HCT116 (cell line): Measurements from ENCODE around the gene PHF2. TPM values are rescaled to one million over a fixed set of nuclear protein-coding genes. Genes with fewer than 3 reads are reported as not detected.

Experiments
- ATAC-seq: fragments of 200-7000 bp; cut with Tn5 transposase; 2 replicates; pipeline ENCODE4 v1.9.1; 2020; ENCODE audit warnings: mild to moderate bottlenecking, moderate library complexity
- BruUV-seq: library from RNA; stranded (reverse); fragments of 400-500 nt; replicated peaks from 2 replicates; lab custom pipeline; 2021; lab: Mats Ljungman, UMichigan
- CTCF ChIA-PET: fragments of 300-600 bp; sonication (Branson Sonifier 250); formaldehyde crosslinking; loops from one replicate; lab custom pipeline; 2021; ENCODE audit warnings: antibody characterized with exemption; lab: Charles Lee
- POLR2A ChIA-PET: fragments of 300-600, 350-600 bp; sonication (Branson Sonifier 250); formaldehyde crosslinking; loops from one replicate; lab custom pipeline; 2021; ENCODE audit warnings: antibody characterized with exemption; lab: Charles Lee
- RAD21 ChIA-PET, 2 experiments: fragments of 300-600 bp; sonication (Branson Sonifier 250); formaldehyde crosslinking; loops; one replicate each; lab custom pipeline; 2023; ENCODE audit warnings: low total read pairs in 2 of 2; ENCODE audit not compliant: uncharacterized antibody in 2 of 2, unreplicated experiment in 2 of 2, low non-redundant PET in 1 of 2; lab: Charles Lee
- DNase-seq: peaks from one replicate; pipeline ENCODE4 v3.0.0-alpha.2; 2010; ENCODE audit warnings: low read depth, low spot score
- H2AFZ ChIP-seq: fragments of 200-600 bp; shearing (Covaris generic), sonication (generic); 2 replicates; pipeline ENCODE4 v1.6.1; 2017; ENCODE audit warnings: low read depth, mixed run types, mixed read lengths, antibody characterized with exemption, low read length; ENCODE audit not compliant: poor library complexity, severe bottlenecking
- H3K27ac ChIP-seq: 2 replicates; pipeline ENCODE4 v1.5.1; 2012; ENCODE audit warnings: low read depth, low read length
- H3K27me3 ChIP-seq: fragments of 200-600 bp; sonication (generic); 2 replicates; pipeline ENCODE4 v1.6.1; 2016; ENCODE audit warnings: mixed run types, low read length, mixed read lengths; ENCODE audit not compliant: insufficient read depth
- H3K36me3 ChIP-seq, 2 experiments: fragments of 200-500 bp in 1 of 2; fragments of 200-600 bp in 1 of 2; sonication (Bioruptor generic) in 1 of 2; sonication (generic) in 1 of 2; 2 replicates each; pipeline versions ENCODE4 v1.5.1 to v1.6.1; 2014 to 2016; ENCODE audit warnings: low read length in 2 of 2, inconsistent platforms in 1 of 2, mixed read lengths in 1 of 2, mixed run types in 1 of 2; ENCODE audit not compliant: insufficient read depth in 2 of 2, control insufficient read depth in 1 of 2
- H3K4me1 ChIP-seq, 2 experiments: fragments of 200-600 bp in 1 of 2; sonication (generic) in 1 of 2; 2 replicates each; pipeline versions ENCODE4 v1.5.1 to v1.6.1; 2012 to 2017; ENCODE audit warnings: low read length in 2 of 2, inconsistent platforms in 1 of 2, mild to moderate bottlenecking in 1 of 2, mixed read lengths in 1 of 2, mixed run types in 1 of 2, moderate library complexity in 1 of 2; ENCODE audit not compliant: insufficient read depth in 2 of 2, control insufficient read depth in 1 of 2
- H3K4me2 ChIP-seq: fragments of 200-600 bp; sonication (generic); 2 replicates; pipeline ENCODE4 v1.6.1; 2017; ENCODE audit warnings: mixed run types, low read length, mixed read lengths
- H3K4me3 ChIP-seq, 2 experiments: fragments of 200-600 bp in 1 of 2; sonication (generic) in 1 of 2; replicated peaks in 1 of 2; 2 replicates each; pipeline ENCODE4 v1.5.1; 2011 to 2016; ENCODE audit warnings: low read length in 2 of 2, control low read depth in 1 of 2, low read depth in 1 of 2, mild to moderate bottlenecking in 1 of 2, mixed read lengths in 1 of 2, mixed run types in 1 of 2
- H3K79me2 ChIP-seq: fragments of 200-600 bp; sonication (generic); 2 replicates; pipeline ENCODE4 v1.6.1; 2017; ENCODE audit warnings: mild to moderate bottlenecking, mixed run types, low read length, moderate library complexity, mixed read lengths; ENCODE audit not compliant: insufficient read depth
- H3K9ac ChIP-seq: fragments of 200-600 bp; sonication (generic); 2 replicates; pipeline ENCODE4 v1.6.1; 2016; ENCODE audit warnings: low read length, mixed read lengths
- H3K9me2 ChIP-seq: fragments of 200-600 bp; sonication (generic), shearing (Covaris generic); 2 replicates; pipeline ENCODE4 v1.6.1; 2017; ENCODE audit warnings: mixed run types, mild to moderate bottlenecking, moderate library complexity; ENCODE audit not compliant: insufficient read depth
- H3K9me3 ChIP-seq, 2 experiments: fragments of 200-500 bp in 1 of 2; fragments of 200-600 bp in 1 of 2; sonication (Bioruptor generic) in 1 of 2; sonication (generic) in 1 of 2; 2 replicates each; pipeline ENCODE4 v1.6.1; 2014 to 2017; ENCODE audit warnings: low read length in 2 of 2, mixed read lengths in 2 of 2, inconsistent platforms in 1 of 2, low read depth in 1 of 2, mild to moderate bottlenecking in 1 of 2, mixed run types in 1 of 2, moderate library complexity in 1 of 2; ENCODE audit not compliant: control insufficient read depth in 1 of 2, insufficient read depth in 1 of 2
- H4K20me1 ChIP-seq: fragments of 200-600 bp; sonication (generic), shearing (Covaris generic); 2 replicates; pipeline ENCODE4 v1.6.1; 2017; ENCODE audit warnings: mixed run types, mild to moderate bottlenecking, moderate library complexity; ENCODE audit not compliant: insufficient read depth
- CEBPB ChIP-seq: IDR thresholded peaks from 2 replicates; pipeline ENCODE4 v1.6.1; 2012; ENCODE audit warnings: low read depth
- ELF1 ChIP-seq: IDR thresholded peaks from 2 replicates; pipeline ENCODE4 v1.6.1; 2012; ENCODE audit warnings: low read depth, borderline replicate concordance
- EZH2 ChIP-seq: fragments of 200-600 bp; sonication (generic); IDR thresholded peaks from 2 replicates; pipeline ENCODE4 v1.6.1; 2017; ENCODE audit warnings: antibody characterized with exemption, mixed run types
- EZH2phosphoT487 ChIP-seq: fragments of 200-600 bp; IDR thresholded peaks from 2 replicates; pipeline ENCODE4 v1.6.1; 2018; ENCODE audit warnings: antibody characterized with exemption, borderline replicate concordance
- POLR2A ChIP-seq: IDR thresholded peaks from 2 replicates; pipeline ENCODE4 v1.7.0; 2011; ENCODE audit warnings: borderline replicate concordance; ENCODE audit not compliant: insufficient read depth, insufficient read length; ENCODE audit errors: extremely low read depth
- intact Hi-C: fragments of 100-400 bp; cut with micrococcal nuclease; formaldehyde crosslinking; loops from 2 replicates; pipeline ENCODE4 v1.10.0; 2022
- total RNA-seq: library from RNA; stranded (reverse); gene quantifications from one replicate; pipeline ENCODE4 v1.2.1, GENCODE V29; 2021; ENCODE audit not compliant: unreplicated experiment
- TF ChIP-seq, protein P1 (sequence below), 3 experiments: fragments of 200-600 bp in 1 of 3; sonication (generic) in 1 of 3; IDR thresholded peaks in 2 of 3; conservative IDR thresholded peaks in 1 of 3; 2 replicates each; pipeline ENCODE4 v1.5.1; 2012 to 2017; ENCODE audit warnings: low read depth in 2 of 3, low read length in 2 of 3, antibody characterized with exemption in 1 of 3, borderline replicate concordance in 1 of 3, control low read depth in 1 of 3, mild to moderate bottlenecking in 1 of 3, mixed read lengths in 1 of 3, mixed run types in 1 of 3, moderate library complexity in 1 of 3; ENCODE audit not compliant: insufficient read depth in 1 of 3
- TF ChIP-seq, protein P2 (sequence below): IDR thresholded peaks from 2 replicates; pipeline ENCODE4 v1.6.1; 2012

The PHF2 gene
- total RNA-seq, 1 experiment from 2014 or later = 20.6 TPM

- H3K4me2 ChIP-seq = no peak overlapping the region
- H3K27ac ChIP-seq = no peak overlapping the region
- no peaks in the 10 kb centered on the region for H3K36me3 ChIP-seq
- TF ChIP-seq, protein P1, sequence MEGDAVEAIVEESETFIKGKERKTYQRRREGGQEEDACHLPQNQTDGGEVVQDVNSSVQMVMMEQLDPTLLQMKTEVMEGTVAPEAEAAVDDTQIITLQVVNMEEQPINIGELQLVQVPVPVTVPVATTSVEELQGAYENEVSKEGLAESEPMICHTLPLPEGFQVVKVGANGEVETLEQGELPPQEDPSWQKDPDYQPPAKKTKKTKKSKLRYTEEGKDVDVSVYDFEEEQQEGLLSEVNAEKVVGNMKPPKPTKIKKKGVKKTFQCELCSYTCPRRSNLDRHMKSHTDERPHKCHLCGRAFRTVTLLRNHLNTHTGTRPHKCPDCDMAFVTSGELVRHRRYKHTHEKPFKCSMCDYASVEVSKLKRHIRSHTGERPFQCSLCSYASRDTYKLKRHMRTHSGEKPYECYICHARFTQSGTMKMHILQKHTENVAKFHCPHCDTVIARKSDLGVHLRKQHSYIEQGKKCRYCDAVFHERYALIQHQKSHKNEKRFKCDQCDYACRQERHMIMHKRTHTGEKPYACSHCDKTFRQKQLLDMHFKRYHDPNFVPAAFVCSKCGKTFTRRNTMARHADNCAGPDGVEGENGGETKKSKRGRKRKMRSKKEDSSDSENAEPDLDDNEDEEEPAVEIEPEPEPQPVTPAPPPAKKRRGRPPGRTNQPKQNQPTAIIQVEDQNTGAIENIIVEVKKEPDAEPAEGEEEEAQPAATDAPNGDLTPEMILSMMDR (IDR thresholded peaks at IDR 0.05 in 2 of 3, conservative IDR thresholded peaks at IDR 0.05 in 1 of 3; ENCODE audit: borderline replicate concordance in 1 of 3, insufficient read depth in 1 of 3, low read depth in 2 of 3, low read length in 2 of 3) = peak in 2 of 3 experiments; percentile 5 to 31; a peak in 2 of 6 replicates
- no peak for TF ChIP-seq EZH2
- no peak for TF ChIP-seq EZH2phosphoT487
- TF ChIP-seq POLR2A = no peak
- TF ChIP-seq, protein P2, sequence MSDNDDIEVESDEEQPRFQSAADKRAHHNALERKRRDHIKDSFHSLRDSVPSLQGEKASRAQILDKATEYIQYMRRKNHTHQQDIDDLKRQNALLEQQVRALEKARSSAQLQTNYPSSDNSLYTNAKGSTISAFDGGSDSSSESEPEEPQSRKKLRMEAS = no peak
- TF ChIP-seq ELF1 = no peak
- no peak for TF ChIP-seq CEBPB
- TF ChIP-seq, all 23 proteins: peak for 1
- intact Hi-C loops = loop anchor here (10.0 kb wide), 1 partner anchor 924 kb away; no protein-coding TSS in a partner anchor
- no TSS peak for BruUV-seq
- Histone ChIP-seq H3K79me2 (no peaks in the 10 kb centered on the region), H3K27me3 (no peaks in the 10 kb centered on the region), H2AFZ (no peak overlapping the region), H3K4me1 (peaks cover 3 to 5% of the 10 kb centered on the region in 2 experiments; a peak in 1 of 4 replicates), H3K9ac (no peak overlapping the region), H3K9me2 (no peaks in the 10 kb centered on the region), H4K20me1 (no peaks in the 10 kb centered on the region), H3K4me3 (no peak overlapping the region), H3K9me3 (no peaks in the 10 kb centered on the region)
- ChIA-PET RAD21 (no interaction called here), POLR2A (no interaction called here), CTCF (interaction anchor here (1.1 to 2.8 kb wide), 4 partner anchors 282 to 333 kb away, joined by 4 to 18 read pairs (median 11); no protein-coding TSS in a partner anchor)
- ATAC-seq = no peak
- DNase-seq = no peak
Observed at GRCh38 chr9:93680443-93681268, 104.3 kb downstream of the PHF2 start.
